Ectodermal cell (in vitro differentiated cells): Measurements from ENCODE around the gene MYBBP1A.

ENCODE experiments used
- H3K27ac ChIP-seq: 2 replicates; pipeline ENCODE4 v1.7.0; 2013; ENCODE audit warnings: mild to moderate bottlenecking, low read depth, low read length; ENCODE audit not compliant: insufficient read depth, poor library complexity, severe bottlenecking
- H3K27me3 ChIP-seq: 2 replicates; pipeline ENCODE4 v1.7.0; 2013; ENCODE audit warnings: mild to moderate bottlenecking, low read length; ENCODE audit not compliant: insufficient read depth, control insufficient read depth, poor library complexity, severe bottlenecking
- H3K36me3 ChIP-seq: one replicate; pipeline ENCODE4 v1.7.0; 2013; ENCODE audit warnings: low read length; ENCODE audit not compliant: control insufficient read depth, insufficient read depth
- H3K4me1 ChIP-seq: one replicate; pipeline ENCODE4 v1.7.0; 2013; ENCODE audit warnings: low read length; ENCODE audit not compliant: control insufficient read depth, insufficient read depth
- H3K4me3 ChIP-seq: 2 replicates; pipeline ENCODE4 v1.7.0; 2013; ENCODE audit warnings: low read depth, low read length, control low read depth; ENCODE audit not compliant: insufficient read depth
- H3K9me3 ChIP-seq: 2 replicates; pipeline ENCODE4 v1.7.0; 2013; ENCODE audit warnings: mild to moderate bottlenecking, low read length, moderate library complexity; ENCODE audit not compliant: control insufficient read depth
- WGBS, 2 experiments: methylation state at CpG; one replicate each; pipeline ENCODE4 v1.1.7; 2013; ENCODE audit warnings: missing lambda C conversion rate in 2 of 2; 5-methylcytosine and 5-hydroxymethylcytosine counted together

Gene MYBBP1A

GRCh38 chr17:4502466-4503154 lies 52.6 kb downstream of the MYBBP1A start:
- peaks cover 43% of the 10 kb centered on the region for H3K27me3 ChIP-seq
- no peaks in the 10 kb centered on the region for H3K36me3 ChIP-seq
- H3K4me1 ChIP-seq: peaks cover 20% of the 10 kb centered on the region
- no peaks in the 10 kb centered on the region for H3K9me3 ChIP-seq
- WGBS, 2 experiments: 84% methylated on average over 18 of the region's 18 CpGs
- H3K4me3 ChIP-seq: no peak overlapping the region
- no peak overlapping the region for H3K27ac ChIP-seq

DNA sequence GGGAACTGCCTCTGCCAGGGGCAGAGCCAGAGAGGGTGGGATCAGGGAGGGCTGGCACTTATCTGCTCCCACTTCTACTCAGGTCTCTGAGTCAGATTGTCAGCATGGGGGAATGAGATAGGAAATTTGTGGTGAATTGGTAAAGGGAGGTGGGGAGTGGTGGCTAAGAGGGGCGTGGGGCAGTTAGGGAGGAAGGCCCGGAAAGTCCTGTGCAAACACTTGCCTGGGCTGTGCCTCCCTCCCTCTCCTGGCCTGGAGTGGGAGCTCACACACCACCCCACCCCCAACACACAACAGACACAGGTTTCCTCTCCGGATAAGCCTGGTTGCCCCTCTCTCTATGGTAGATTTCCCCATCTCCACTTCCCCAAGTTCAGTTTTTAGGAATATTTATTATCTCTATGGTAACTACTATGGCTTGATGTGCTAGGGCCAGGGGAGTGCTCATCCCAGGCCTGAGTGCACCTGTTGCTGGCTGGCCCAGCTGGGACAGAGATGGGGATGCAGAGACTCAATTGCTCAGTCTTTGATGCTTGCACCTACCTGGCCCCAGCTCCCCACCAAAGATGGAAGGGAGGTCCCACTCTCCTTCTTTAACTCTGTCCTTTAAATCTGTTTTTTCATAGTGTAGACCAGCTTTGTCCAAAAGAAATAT lies 53.8 kb downstream of the MYBBP1A start:
- peaks cover 20% of the 10 kb centered on the region for H3K4me1 ChIP-seq
- H3K9me3 ChIP-seq: no peaks in the 10 kb centered on the region
- H3K36me3 ChIP-seq: no peaks in the 10 kb centered on the region
- no peak overlapping the region for H3K27ac ChIP-seq
- peaks cover 55% of the 10 kb centered on the region for H3K27me3 ChIP-seq
- WGBS, 2 experiments: 54 to 63% methylated on average over 3 of the region's 3 CpGs
- H3K4me3 ChIP-seq: no peak overlapping the region

DNA sequence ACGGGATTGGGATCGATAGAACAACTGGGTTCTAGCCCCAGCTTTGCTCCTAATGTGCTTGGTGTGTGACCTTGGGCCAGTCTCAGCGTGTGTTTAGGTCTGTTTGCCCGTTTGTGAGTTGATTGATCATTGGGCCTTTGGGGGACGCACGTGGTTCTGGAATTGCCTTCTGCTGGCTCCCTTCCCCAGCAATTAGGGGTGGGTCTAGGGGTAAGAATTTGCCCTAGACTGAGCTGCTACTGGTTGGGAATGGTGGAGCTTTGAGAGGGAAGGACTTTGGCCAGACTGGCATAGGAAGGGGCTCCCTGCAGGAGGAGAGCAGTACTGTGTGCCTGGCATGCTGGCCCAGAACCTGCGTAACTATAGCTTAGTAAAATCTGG lies 55.0 kb downstream of the MYBBP1A start:
- Histone ChIP-seq H3K4me3 (peak overlapping the region; percentile 35), H3K27ac (no peak overlapping the region)

DNA sequence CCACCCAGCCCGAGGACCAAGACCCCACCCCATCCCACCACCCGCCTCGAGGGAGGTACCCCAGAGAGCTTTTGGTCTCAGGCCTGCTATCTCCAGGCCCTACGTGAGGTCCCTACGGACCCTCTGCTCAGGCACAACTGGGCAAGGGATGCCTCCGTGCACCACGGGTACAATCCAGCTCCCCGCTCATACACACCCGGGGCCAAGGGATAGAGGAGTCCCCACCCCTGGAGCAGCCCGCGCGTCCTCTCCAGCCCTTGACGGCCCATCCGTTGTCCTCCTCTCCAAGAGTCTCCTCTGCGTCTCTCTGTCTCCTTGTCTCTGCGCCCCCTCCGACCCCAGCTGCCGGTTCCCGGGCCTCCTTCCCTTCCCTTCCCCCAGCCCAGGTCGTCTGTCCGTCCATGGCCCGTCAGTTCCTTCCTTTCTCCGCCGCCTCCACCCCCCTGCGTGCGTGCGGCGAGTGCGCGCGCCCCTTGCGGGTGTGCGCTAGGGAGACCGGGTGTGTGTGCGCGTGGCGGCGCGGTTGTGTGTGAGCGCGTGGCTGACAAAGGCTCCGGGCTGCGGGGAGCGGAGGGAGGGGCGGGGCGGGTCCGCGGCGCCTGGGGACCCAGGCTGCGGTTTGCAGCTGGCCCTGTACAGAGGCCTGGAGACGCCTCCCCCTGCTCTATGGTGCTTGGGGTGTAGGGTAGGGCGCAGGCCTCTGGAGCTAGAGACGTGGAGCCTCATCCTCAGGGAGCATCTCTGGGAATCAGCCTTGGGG lies 55.6 kb downstream of the MYBBP1A start:
- H3K36me3 ChIP-seq: no peaks in the 10 kb centered on the region
- peaks cover 18% of the 10 kb centered on the region for H3K4me1 ChIP-seq
- H3K27ac ChIP-seq: no peak overlapping the region
- H3K4me3 ChIP-seq: peak overlapping the region; percentile 35
- 2% methylated on average over 53 of the region's 53 CpGs for WGBS, 2 experiments
- H3K27me3 ChIP-seq: peaks cover 58% of the 10 kb centered on the region
- no peaks in the 10 kb centered on the region for H3K9me3 ChIP-seq

More for the DNA sequence above, 55.0 kb downstream of the MYBBP1A start:
- Histone ChIP-seq H3K27me3 (peaks cover 58% of the 10 kb centered on the region), H3K36me3 (no peaks in the 10 kb centered on the region), H3K4me1 (peaks cover 18% of the 10 kb centered on the region), H3K9me3 (no peaks in the 10 kb centered on the region)
- 29 to 39% methylated on average over 6 to 7 of the region's 7 CpGs for WGBS, 2 experiments

- Histone ChIP-seq H3K4me1 (peaks cover 18% of the 10 kb centered on the region), H3K36me3 (no peaks in the 10 kb centered on the region), H3K4me3 (peak within 1 kb of the TSS; percentile 35), H3K27me3 (peaks cover 58% of the 10 kb centered on the region), H3K9me3 (no peaks in the 10 kb centered on the region), H3K27ac (no peak within 1 kb of the TSS)
- 1% methylated on average over 117 of the region's 117 CpGs for whole genome bisulfite sequencing, 2 experiments
Observed at GRCh38 chr17:4498461-4499397, 56.5 kb downstream of the MYBBP1A start, which contains the start of gene SPNS2. Gene SPNS2, plus strand, starts transcription at chr17:4498881. Its CDS starts 167 bp downstream, at chr17:4499048.

DNA sequence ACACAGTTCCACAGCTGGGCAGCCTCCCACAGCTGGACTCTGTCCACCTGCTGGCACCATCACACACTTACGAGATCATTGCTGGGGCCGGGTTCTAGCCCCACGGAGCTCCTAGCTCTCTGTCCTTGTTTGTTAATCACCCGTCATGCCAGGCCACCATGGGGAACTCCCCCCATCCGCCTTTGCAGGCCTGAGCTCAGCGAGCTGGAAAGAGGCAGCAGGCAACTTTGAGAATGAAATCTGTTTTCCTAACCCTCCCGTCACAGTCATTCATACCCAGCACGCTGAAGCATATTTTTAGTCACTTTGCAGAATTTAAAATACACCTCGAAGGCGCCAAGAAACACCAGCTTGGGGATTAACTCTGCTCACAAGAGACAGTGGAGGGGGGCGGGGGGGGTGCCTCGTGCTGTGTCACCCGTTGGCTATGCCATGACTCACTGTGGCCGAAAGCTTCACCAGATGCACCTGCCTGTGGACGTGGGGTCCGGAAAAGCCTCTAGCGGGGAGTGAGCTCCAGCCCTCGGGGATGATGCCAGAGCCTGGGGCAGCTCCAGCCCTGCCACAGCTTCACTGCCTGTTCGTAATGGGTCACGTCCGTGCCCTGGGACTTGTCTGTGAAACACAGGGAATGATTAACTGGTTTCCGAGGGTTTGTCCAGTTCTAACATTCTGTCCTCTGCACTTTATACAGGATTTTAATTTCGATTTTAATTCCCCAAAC lies 57.9 kb downstream of the MYBBP1A start:
- Histone ChIP-seq H3K27me3 (peaks cover 58% of the 10 kb centered on the region), H3K4me1 (peaks cover 18% of the 10 kb centered on the region), H3K36me3 (no peaks in the 10 kb centered on the region), H3K27ac (no peak overlapping the region), H3K4me3 (no peak overlapping the region), H3K9me3 (no peaks in the 10 kb centered on the region)
- WGBS, 2 experiments: 61 to 64% methylated on average over 23 of the region's 23 CpGs

DNA sequence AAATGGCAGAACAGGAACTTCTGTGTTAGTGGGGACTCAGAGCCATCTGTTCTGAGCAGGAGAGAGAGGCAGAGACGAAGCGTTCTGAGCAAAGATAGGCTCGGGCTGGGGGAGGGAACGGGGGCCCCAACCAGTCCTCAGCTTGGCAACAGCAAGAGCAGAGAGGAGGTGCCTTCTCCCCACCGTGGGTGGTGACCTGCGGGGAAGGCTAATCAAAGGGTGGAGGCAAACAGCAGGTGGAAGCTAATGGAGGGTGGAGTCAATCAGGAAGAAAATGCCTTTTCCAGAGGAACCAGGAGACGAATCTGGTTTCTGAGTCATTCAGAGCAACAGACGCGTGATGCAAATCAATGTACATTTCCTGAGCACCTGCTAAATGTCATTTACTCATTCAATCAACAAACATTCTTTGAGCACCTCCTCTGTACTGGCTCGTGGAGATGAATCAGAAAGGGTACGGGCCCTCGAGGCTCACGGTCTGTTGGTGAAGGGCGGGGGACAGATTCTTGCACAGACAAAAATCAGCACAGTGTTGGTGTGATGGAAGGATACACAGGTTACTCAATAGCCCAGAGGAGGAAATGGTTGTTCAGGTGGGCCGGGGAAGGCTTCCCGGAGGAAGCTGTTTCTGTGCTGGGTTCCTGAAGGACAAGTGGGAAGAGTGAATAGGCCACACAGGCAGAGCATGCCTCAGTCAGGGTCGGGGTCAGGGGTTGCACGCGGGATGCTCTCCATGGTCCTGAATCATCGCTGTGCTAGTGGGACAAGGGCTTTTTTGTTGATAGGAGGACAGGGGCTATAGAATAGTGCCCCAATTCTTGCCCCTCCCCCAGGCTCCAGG lies 62.2 kb downstream of the MYBBP1A start:
- 62% methylated on average over 20 of the region's 20 CpGs for WGBS, 2 experiments
- H3K27ac ChIP-seq: no peak overlapping the region
- peaks cover under 1% of the 10 kb centered on the region for H3K4me1 ChIP-seq
- no peaks in the 10 kb centered on the region for H3K9me3 ChIP-seq
- H3K36me3 ChIP-seq: no peaks in the 10 kb centered on the region
- peaks cover 19% of the 10 kb centered on the region for H3K27me3 ChIP-seq
- H3K4me3 ChIP-seq: no peak overlapping the region

DNA sequence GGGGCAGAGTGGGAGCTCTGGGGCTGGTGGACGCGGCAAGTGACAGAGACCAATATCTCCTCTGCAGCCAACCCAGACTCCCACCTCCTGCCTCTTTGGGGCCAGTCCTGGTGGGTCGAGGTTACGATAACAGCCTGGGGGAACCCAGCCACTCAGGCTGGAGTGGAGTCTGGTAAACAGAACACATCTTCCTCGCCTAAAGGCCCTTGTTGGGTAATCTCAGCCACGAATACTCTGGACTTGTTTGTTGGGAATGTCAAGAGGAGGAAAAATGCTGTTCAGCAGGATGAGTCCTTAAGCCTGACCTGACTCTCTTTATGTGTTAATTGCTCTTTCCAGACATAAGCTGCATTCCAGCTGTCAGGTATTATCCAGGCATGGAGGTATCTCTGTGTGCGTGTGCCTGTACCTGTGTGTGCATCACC lies 64.5 kb downstream of the MYBBP1A start:
- H3K9me3 ChIP-seq: no peaks in the 10 kb centered on the region
- 85% methylated on average over 7 of the region's 7 CpGs for WGBS, 2 experiments
- no peak overlapping the region for H3K4me3 ChIP-seq
- no peaks in the 10 kb centered on the region for H3K27me3 ChIP-seq
- H3K36me3 ChIP-seq: no peaks in the 10 kb centered on the region
- no peaks in the 10 kb centered on the region for H3K4me1 ChIP-seq
- H3K27ac ChIP-seq: no peak overlapping the region
